ENCODE data around the gene RASGRF2.
"Not testable (repeated sequence)": the region's sequence is repeated elsewhere in the genome, so short reads cannot be mapped to it uniquely, and the experiment has no call there.

The RASGRF2 gene

DNA sequence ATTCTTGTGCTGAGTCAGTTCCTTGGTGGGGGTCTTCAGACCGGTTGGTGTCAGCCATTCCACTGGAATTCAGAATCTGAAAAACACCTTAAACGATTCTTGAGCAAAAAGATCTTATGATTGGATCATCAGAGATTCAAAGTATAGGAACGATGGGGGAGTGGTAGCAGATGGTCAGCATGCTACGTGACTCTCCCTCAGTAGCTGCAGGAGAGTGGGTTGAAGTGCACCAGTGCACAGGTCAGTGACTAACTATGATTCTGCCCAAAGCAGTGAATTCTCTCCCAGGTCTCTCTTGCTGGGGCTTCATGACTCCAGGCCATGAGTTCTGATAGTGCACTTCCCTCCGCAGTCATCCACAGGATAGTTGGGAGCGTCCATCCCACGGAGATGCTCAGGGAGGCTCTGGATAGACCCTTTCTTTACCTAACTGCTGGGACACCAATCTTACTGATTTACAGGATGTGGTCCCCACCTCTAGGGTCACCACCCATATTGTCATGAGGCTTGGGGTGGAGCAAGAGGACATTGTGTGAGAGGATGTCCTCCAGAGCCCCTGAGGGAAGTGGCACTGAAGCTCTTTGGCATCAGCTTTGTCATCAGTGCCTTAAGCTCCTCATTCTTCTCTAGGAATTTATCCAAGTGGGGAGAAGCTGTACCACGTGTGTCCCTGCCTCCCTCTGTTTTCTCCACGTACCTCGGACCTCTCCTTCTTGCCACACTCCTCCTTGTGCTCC, 62.0 kb downstream of the RASGRF2 start:
- no peak for DNase-seq

- DNase-seq: no peak
Observed at GRCh38 chr5:81022688-81023084, 62.5 kb downstream of the RASGRF2 start.

GRCh38 chr5:81023261-81023970, 63.3 kb downstream of the RASGRF2 start:
- peak; percentile 11 for DNase-seq

- no peak for DNase-seq
Observed at GRCh38 chr5:81027481-81028058, 67.4 kb downstream of the RASGRF2 start.

DNA sequence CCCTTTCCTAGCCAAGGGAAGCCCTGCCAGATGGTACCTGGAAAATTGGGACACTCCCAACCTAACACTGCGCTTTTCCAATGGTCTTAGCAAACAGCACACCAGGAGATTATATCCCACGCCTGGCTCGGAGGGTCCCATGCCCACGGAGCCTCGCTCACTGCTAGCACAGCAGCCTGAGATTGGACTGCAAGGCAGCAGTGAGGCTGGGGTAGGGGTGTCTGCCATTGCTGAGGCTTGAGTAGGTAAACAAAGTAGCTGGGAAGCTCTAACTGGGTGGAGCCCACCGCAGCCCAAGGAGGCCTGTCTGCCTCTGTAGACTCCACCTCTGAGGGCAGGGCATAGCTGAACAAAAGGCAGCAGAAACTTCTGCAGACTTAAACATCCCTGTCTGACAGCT, 68.7 kb downstream of the RASGRF2 start:
- not testable (repeated sequence) for DNase-seq

DNA sequence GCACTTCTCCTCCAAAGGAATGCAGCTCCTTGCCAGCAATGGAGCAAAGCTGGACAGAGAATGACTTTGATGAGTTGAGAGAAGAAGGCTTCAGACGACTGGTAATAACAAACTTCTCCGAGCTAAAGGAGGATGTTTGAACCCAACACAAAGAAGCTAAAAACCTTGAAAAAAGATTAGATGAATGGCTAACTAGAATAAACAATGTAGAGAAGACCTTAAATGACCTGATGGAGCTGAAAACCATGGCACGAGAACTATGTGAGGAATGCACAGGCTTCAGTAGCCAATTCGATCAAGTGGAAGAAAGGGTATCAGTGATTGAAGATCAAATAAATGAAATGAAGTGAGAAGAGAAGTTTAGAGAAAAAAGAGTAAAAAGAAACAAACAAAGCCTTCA, 69.6 kb downstream of the RASGRF2 start:
- DNase-seq: not testable (repeated sequence)

DNA sequence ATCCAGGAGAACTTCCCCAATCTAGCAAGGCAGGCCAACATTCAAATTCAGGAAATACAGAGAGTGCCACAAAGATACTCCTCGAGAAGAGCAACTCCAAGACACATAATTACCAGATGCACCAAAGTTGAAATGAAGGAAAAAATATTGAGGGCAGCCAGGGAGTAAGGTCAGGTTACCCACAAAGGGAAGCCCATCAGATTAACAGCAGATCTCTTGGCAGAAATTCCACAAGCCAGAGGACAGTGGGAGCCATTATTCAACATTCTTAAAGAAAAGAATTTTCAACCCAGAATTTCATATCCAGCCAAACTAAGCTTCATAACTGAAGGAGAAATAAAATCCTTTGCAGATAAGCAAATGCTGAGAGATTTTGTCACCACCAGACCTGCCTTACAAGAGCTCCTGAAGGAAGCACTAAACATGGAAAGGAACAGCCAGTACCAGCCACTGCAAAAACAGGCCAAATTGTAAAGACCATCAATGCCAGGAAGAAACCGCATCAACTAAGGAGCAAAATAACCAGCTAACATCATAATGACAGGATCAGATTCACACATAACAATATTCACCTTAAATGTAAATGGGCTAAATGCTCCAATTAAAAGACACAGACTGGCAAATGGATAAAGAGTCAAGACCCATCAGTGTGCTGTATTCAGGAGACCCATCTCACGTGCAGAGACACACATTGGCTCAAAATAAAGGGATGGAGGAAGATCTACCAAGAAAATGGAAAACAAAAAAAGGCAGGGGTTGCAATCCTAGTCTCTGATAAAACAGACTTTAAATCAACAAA, 70.3 kb downstream of the RASGRF2 start:
- DNase-seq: not testable (repeated sequence)

DNA sequence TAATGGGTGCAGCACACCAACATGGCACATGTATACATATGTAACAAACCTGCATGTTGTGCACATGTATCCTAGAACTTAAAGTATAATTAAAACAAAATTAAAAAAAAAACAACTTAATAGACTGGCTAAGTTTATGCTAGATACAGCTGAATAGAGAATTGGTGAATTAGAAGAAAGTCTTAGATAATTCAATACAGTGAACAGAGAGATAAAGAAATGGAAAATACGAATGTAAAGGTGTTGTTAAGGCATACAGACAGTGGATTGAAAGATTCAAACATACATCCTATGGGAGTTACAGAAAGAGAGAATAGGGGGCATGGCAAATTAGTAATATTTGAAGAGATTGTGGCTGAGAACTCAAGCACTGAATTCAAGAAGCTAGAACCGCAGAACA, 75.4 kb downstream of the RASGRF2 start:
- DNase-seq: no peak

DNA sequence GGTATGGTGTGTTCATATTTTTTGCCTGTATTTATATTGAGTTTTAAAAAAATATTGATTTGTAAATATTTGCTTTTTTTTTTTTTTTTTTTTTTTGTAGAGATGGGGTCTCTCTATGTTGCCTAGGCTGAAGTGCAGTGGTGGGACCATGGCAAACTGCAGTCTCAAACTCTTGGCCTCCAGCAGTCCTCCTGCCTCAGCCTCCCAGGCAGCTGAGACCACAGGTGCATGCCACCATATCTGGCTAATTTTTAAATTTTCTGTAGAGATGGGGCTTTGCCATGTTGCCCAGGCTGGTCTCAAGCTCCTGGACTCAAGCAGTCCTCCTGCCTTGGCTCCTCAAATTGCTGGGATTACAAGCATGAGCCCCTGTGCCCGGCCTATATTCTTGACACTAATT, 78.3 kb downstream of the RASGRF2 start:
- no peak for DNase-seq

DNA sequence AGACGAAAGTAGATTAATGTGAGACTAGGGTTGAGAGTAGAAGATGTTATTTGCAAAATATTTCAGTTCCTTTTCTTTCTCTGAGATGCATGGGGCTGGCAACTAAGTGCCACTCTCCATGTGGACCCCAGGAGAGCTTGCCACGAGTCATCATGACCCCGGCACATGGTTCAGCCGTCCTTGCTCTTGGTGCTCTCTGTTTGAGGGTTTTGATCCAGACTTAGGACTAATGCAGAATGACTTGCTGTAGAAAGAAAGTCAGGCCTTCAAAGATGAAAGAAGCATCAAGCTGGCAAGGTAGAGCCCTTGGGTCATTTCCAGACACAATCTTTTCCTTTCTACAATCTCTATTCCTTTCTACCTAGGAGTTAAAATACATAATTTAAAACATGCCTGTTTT, 84.7 kb downstream of the RASGRF2 start:
- no peak for DNase-seq

GRCh38 chr5:81045389-81045807, 85.2 kb downstream of the RASGRF2 start:
- DNase-seq: no peak

- DNase-seq: no peak
Observed at GRCh38 chr5:81046041-81046440, 85.9 kb downstream of the RASGRF2 start.

- no peak for DNase-seq
Observed at GRCh38 chr5:81052325-81052724, 92.2 kb downstream of the RASGRF2 start.

- DNase-seq: not testable (repeated sequence)
Observed at GRCh38 chr5:81053282-81053681, 93.1 kb downstream of the RASGRF2 start.

- no peak for DNase-seq
Observed at GRCh38 chr5:81058121-81058520, 98.0 kb downstream of the RASGRF2 start.

DNA sequence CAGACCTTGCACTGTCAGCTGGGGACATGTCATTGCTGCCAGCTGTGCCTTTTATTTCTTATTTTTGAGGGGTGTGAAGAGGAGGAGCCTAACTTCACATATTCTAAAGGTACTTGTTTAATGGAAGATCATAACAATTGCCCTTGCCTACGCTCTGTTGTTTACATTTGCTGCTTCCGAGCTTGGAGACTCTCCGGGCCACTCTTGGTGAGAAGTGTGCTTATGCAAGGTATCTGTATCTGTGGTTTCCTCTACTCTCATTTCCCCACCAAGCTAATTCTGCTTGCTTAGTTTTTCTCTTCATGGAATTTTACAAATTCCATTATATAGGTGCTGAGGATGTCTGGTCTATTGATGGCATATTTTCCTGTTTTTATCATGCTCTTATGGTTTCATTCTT, 105.3 kb downstream of the RASGRF2 start:
- no peak for DNase-seq

DNA sequence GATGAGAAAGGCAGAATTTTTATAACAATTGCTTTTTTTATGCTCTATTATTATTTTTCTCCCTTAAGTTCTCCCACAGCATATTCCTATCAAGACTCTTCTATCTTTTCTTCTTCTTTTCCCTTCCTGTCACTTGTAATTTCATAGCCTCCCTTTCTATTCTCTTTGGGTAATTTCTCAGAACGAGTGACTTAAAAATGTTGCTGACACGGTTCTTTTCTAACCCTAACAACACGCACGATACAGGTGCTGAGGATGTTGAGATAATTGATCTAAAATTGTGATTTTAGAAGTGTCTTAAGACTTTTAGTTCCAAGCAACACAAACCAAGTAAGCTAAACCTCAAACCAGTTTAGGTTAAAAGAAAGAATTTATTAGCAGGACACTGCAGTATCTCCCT, 105.9 kb downstream of the RASGRF2 start:
- DNase-seq: no peak

GRCh38 chr5:81067406-81067805, 107.2 kb downstream of the RASGRF2 start:
- DNase-seq: no peak

DNA sequence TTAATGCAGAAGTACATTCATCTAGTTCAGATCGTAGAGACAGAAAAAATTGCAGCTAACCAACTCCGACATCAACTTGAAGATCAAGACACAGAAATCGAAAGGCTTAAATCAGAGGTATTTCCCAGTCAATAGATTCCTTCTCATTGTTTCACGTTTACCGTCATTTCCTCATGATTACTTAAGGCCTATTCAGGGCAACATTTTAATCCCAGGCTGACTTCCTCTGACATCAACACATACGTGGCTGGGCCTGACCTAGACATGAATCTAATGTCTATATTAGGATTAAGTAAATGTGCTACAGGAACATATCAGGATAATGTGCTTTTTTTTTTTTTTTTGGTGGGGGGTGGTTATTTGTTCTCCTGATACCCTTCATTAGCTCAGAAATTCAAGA, 107.9 kb downstream of the RASGRF2 start:
- DNase-seq: no peak

GRCh38 chr5:81068635-81069034, 108.5 kb downstream of the RASGRF2 start:
- DNase-seq: no peak

GRCh38 chr5:81069990-81070389, 109.8 kb downstream of the RASGRF2 start:
- DNase-seq: no peak

GRCh38 chr5:81070571-81071255, 110.5 kb downstream of the RASGRF2 start:
- peak; percentile 6 for DNase-seq

DNA sequence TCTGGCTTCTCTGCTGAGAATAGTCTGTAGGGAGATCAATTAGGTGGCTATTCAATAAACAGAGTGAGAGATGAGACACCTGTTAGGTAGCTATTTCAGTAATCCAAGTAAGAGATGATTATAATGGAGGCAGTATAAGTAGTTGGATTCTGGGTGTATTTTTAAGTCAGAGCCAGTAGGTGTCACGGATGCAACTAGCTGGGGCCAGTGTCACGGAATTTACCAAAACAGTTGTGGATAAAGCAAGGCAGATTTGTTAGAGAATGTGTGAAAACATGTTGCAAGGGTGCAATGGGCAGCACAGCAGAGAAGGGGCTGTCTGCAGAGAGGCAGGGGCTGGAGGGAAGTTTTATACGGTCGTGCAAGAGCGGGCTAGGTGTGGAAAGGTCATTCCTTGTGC, 114.9 kb downstream of the RASGRF2 start:
- no peak for DNase-seq
